SU-DHL-6 (cell line): ENCODE data around the gene SLC18A3.

Experiments used
- H2AFZ ChIP-seq: fragments of 200-600 bp; sonication (generic); 2 replicates; pipeline ENCODE4 v1.6.1; 2014; ENCODE audit warnings: low read depth, mild to moderate bottlenecking, moderate library complexity, mixed read lengths, antibody characterized with exemption, low read length; ENCODE audit not compliant: severe bottlenecking
- H3F3A ChIP-seq: fragments of 200-600 bp; shearing (Covaris generic); 2 replicates; pipeline ENCODE4 v1.6.0; 2016; ENCODE audit warnings: antibody characterized with exemption, mild to moderate bottlenecking; ENCODE audit not compliant: insufficient read depth
- H3K27ac ChIP-seq: fragments of 200-600 bp; sonication (generic); 2 replicates; pipeline ENCODE4 v1.5.1; 2016; ENCODE audit warnings: low read depth, mild to moderate bottlenecking, low read length, moderate library complexity, mixed read lengths
- H3K27me3 ChIP-seq: fragments of 200-600 bp; sonication (generic), shearing (Covaris generic); 2 replicates; pipeline ENCODE4 v1.6.0; 2014; ENCODE audit warnings: mild to moderate bottlenecking, low read length
- H3K36me3 ChIP-seq: fragments of 200-600 bp; sonication (generic); 2 replicates; pipeline ENCODE4 v1.6.1; 2014; ENCODE audit warnings: mild to moderate bottlenecking, low read length, mixed read lengths
- H3K4me2 ChIP-seq: fragments of 300-600, 200-600 bp; shearing (Covaris generic), sonication (generic); 2 replicates; pipeline ENCODE4 v1.6.0; 2014; ENCODE audit warnings: low read length, low read depth, mild to moderate bottlenecking; ENCODE audit not compliant: poor library complexity, severe bottlenecking
- H3K4me3 ChIP-seq: fragments of 200-600 bp; sonication (generic); 2 replicates; pipeline ENCODE4 v1.5.1; 2014; ENCODE audit warnings: antibody characterized with exemption, low read length, mild to moderate bottlenecking, mixed read lengths; ENCODE audit not compliant: insufficient read depth, poor library complexity, severe bottlenecking
- H3K79me2 ChIP-seq: fragments of 200-600 bp; sonication (generic); 2 replicates; pipeline ENCODE4 v1.6.1; 2014; ENCODE audit warnings: mild to moderate bottlenecking, low read length, moderate library complexity; ENCODE audit not compliant: insufficient read depth
- H3K9ac ChIP-seq: fragments of 200-600 bp; sonication (generic); 2 replicates; pipeline ENCODE4 v1.7.0; 2014; ENCODE audit warnings: mild to moderate bottlenecking, low read length
- H3K9me2 ChIP-seq: fragments of 200-600 bp; sonication (generic); replicated peaks from 2 replicates; pipeline ENCODE4 v1.6.1; 2014; ENCODE audit warnings: low read length; ENCODE audit not compliant: insufficient read depth
- H3K9me3 ChIP-seq: fragments of 200-600 bp; sonication (generic); 2 replicates; pipeline ENCODE4 v1.6.1; 2014; ENCODE audit warnings: low read length, mixed read lengths; ENCODE audit not compliant: insufficient read depth
- H4K20me1 ChIP-seq: fragments of 200-600 bp; sonication (generic); 2 replicates; pipeline ENCODE4 v1.6.1; 2014; ENCODE audit warnings: low read depth, mild to moderate bottlenecking, antibody characterized with exemption, low read length, moderate library complexity, mixed read lengths
- CTCF ChIP-seq: fragments of 200-600 bp; sonication (generic); IDR thresholded peaks from one replicate; pipeline ENCODE4 v1.5.1; 2017; ENCODE audit warnings: antibody characterized with exemption, mild to moderate bottlenecking, low read length, moderate library complexity; ENCODE audit not compliant: insufficient read depth, poor library complexity, severe bottlenecking
- EZH2phosphoT487 ChIP-seq: fragments of 200-600 bp; sonication (generic), shearing (Covaris generic); conservative IDR thresholded peaks from 2 replicates; pipeline ENCODE4 v1.6.1; 2018; ENCODE audit warnings: mild to moderate bottlenecking, antibody characterized with exemption, low read length, moderate library complexity, mixed read lengths

The SLC18A3 gene

GRCh38 chr10:49608166-49609005, 1.7 kb upstream of the SLC18A3 start:
- H3F3A ChIP-seq: no peaks in the 10 kb centered on the region
- no peak overlapping the region for H3K4me2 ChIP-seq
- H3K4me3 ChIP-seq: no peak overlapping the region
- no peak overlapping the region for H3K27ac ChIP-seq
- H2AFZ ChIP-seq: no peak overlapping the region
- no peaks in the 10 kb centered on the region for H3K79me2 ChIP-seq
- H4K20me1 ChIP-seq: no peaks in the 10 kb centered on the region
- H3K27me3 ChIP-seq: no peaks in the 10 kb centered on the region
- H3K9me3 ChIP-seq: no peaks in the 10 kb centered on the region
- no peaks in the 10 kb centered on the region for H3K36me3 ChIP-seq
- no peak overlapping the region for H3K9ac ChIP-seq
- H3K9me2 ChIP-seq: no peaks in the 10 kb centered on the region
- no peak for TF ChIP-seq CTCF
- TF ChIP-seq EZH2phosphoT487: no peak

GRCh38 chr10:49609006-49609282, 1.2 kb upstream of the SLC18A3 start:
- H3K9ac ChIP-seq: no peak overlapping the region
- no peaks in the 10 kb centered on the region for H3K79me2 ChIP-seq
- no peak overlapping the region for H3K4me2 ChIP-seq
- H3K36me3 ChIP-seq: no peaks in the 10 kb centered on the region
- no peak overlapping the region for H3K4me3 ChIP-seq
- no peak overlapping the region for H2AFZ ChIP-seq
- no peaks in the 10 kb centered on the region for H3F3A ChIP-seq
- TF ChIP-seq CTCF: no peak
- no peak for TF ChIP-seq EZH2phosphoT487
- H4K20me1 ChIP-seq: no peaks in the 10 kb centered on the region
- H3K9me2 ChIP-seq: no peaks in the 10 kb centered on the region
- no peaks in the 10 kb centered on the region for H3K9me3 ChIP-seq
- no peaks in the 10 kb centered on the region for H3K27me3 ChIP-seq
- H3K27ac ChIP-seq: no peak overlapping the region

- no peak for TF ChIP-seq CTCF
- no peak for TF ChIP-seq EZH2phosphoT487
- Histone ChIP-seq H3K4me3 (no peak overlapping the region), H3K79me2 (no peaks in the 10 kb centered on the region), H3K9ac (no peak overlapping the region), H2AFZ (no peak overlapping the region), H4K20me1 (no peaks in the 10 kb centered on the region), H3K9me3 (no peaks in the 10 kb centered on the region), H3F3A (no peaks in the 10 kb centered on the region), H3K27ac (no peak overlapping the region), H3K4me2 (no peak overlapping the region), H3K27me3 (no peaks in the 10 kb centered on the region), H3K9me2 (no peaks in the 10 kb centered on the region), H3K36me3 (no peaks in the 10 kb centered on the region)
Measured at GRCh38 chr10:49609283-49610113, 612 bp upstream of the SLC18A3 start.
